H54 (cell line): Measurements from ENCODE around the gene IKZF1.

Experiments
- DNase-seq: peaks from one replicate; pipeline ENCODE4 v3.0.0; 2011; ENCODE audit warnings: low spot score, mixed read lengths; ENCODE audit not compliant: insufficient read length
- FAIRE-seq: peaks from 3 replicates; lab custom pipeline; 2011; peaks lifted over from hg19 to GRCh38; lab: Jason Lieb, UNC
- POLR2A ChIP-seq: IDR thresholded peaks from 2 replicates; pipeline ENCODE4 v1.6.1; 2011; ENCODE audit warnings: low read depth, mild to moderate bottlenecking, low read length

IKZF1 gene

GRCh38 chr7:50369143-50370026, 64.9 kb downstream of the IKZF1 start:
- FAIRE-seq (no peak), DNase-seq (no peak)
- TF ChIP-seq POLR2A, result no peak

- TF ChIP-seq POLR2A, result no peak
- DNase-seq (no peak), FAIRE-seq (no peak)
Observed at GRCh38 chr7:50370884-50371283, 66.4 kb downstream of the IKZF1 start.

- DNase-seq, result no peak
- no peak for FAIRE-seq
- no peak for TF ChIP-seq POLR2A
Observed at GRCh38 chr7:50371551-50372021, 67.1 kb downstream of the IKZF1 start.

- DNase-seq, result no peak
- no peak for FAIRE-seq
- no peak for TF ChIP-seq POLR2A
Observed at GRCh38 chr7:50372923-50373322, 68.4 kb downstream of the IKZF1 start.

GRCh38 chr7:50376056-50376820, 71.7 kb downstream of the IKZF1 start:
- no peak for TF ChIP-seq POLR2A
- DNase-seq, result no peak
- no peak for FAIRE-seq

- no peak for TF ChIP-seq POLR2A
- DNase-seq (no peak), FAIRE-seq (no peak)
Observed at GRCh38 chr7:50377356-50377755, 72.8 kb downstream of the IKZF1 start.

- DNase-seq (no peak), FAIRE-seq (no peak)
- no peak for TF ChIP-seq POLR2A
Observed at GRCh38 chr7:50379082-50379481, 74.6 kb downstream of the IKZF1 start.

- FAIRE-seq (no peak), DNase-seq (no peak)
- no peak for TF ChIP-seq POLR2A
Observed at GRCh38 chr7:50379539-50379938, 75.0 kb downstream of the IKZF1 start.

GRCh38 chr7:50382455-50382854, 77.9 kb downstream of the IKZF1 start:
- no peak for TF ChIP-seq POLR2A
- FAIRE-seq, result no peak
- DNase-seq, result no peak

- no peak for TF ChIP-seq POLR2A
- FAIRE-seq (no peak), DNase-seq (no peak)
Observed at GRCh38 chr7:50387351-50387750, 82.8 kb downstream of the IKZF1 start.

- TF ChIP-seq POLR2A, result no peak
- FAIRE-seq (no peak), DNase-seq (no peak)
Observed at GRCh38 chr7:50389961-50390360, 85.4 kb downstream of the IKZF1 start.

- FAIRE-seq, result no peak
- DNase-seq, result no peak
- TF ChIP-seq POLR2A, result no peak
Observed at GRCh38 chr7:50391386-50391785, 86.9 kb downstream of the IKZF1 start.

- FAIRE-seq, result no peak
- TF ChIP-seq POLR2A, result no peak
- no peak for DNase-seq
Observed at GRCh38 chr7:50393076-50393475, 88.6 kb downstream of the IKZF1 start.

GRCh38 chr7:50393547-50394252, 89.2 kb downstream of the IKZF1 start:
- FAIRE-seq (no peak), DNase-seq (no peak)
- no peak for TF ChIP-seq POLR2A
